ENCODE measurements around the gene CITED1. TPM values are rescaled to one million over a fixed set of nuclear protein-coding genes. Genes with fewer than 3 reads are reported as not detected.

Gene CITED1
- total RNA-seq, 4 donors from 2014 or later, result 14.5 TPM; not detected in 3

- Histone ChIP-seq H3K27ac (no peak overlapping the region), H3K9me3 (no peaks in the 10 kb centered on the region), H3K27me3 (peaks cover 0 to 4% of the 10 kb centered on the region in 2 donors), H3K36me3 (no peaks in the 10 kb centered on the region), H3K4me3 (no peak overlapping the region), H3K4me1 (no peaks in the 10 kb centered on the region)
- TF ChIP-seq CTCF (IDR thresholded peaks at IDR 0.05) (no peak), POLR2A (IDR thresholded peaks at IDR 0.05) (no peak)
- no peak for DNase-seq
- intact Hi-C loops (cut with DNase I; ENCODE audit: low total_unique reads), result no loop called here
These were observed 7.6 kb downstream of the CITED1 start for GRCh38 chrX:72297953-72298730.

DNA sequence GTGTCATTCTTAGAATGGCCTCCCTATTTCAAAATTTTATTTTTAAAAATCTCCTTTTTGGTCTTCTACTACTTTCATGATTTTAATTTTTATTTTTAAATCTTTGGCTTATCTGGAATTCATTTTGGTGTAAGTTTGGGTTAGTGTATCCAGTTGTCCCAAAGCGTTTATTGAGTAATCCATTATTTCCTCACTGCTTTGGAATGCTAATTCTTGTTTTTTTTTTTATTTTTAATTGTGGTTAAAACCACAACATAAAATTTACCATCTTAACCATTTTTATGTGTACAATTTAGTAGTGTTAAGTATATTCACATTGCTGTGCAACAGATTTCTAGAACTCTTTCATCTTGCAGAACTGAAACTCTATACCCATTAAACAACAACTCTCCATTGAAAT, 8.7 kb downstream of the CITED1 start:
- Histone ChIP-seq H3K27ac (no peak overlapping the region), H3K4me3 (no peak overlapping the region), H3K4me1 (no peaks in the 10 kb centered on the region), H3K27me3 (no peaks in the 10 kb centered on the region), H3K36me3 (no peaks in the 10 kb centered on the region), H3K9me3 (no peaks in the 10 kb centered on the region)
- no peak for DNase-seq
- intact Hi-C loops (cut with DNase I; ENCODE audit: low total_unique reads), result no loop called here
- TF ChIP-seq CTCF (IDR thresholded peaks at IDR 0.05) (no peak), POLR2A (IDR thresholded peaks at IDR 0.05) (no peak)

- Histone ChIP-seq H3K27ac (no peak overlapping the region), H3K27me3 (no peaks in the 10 kb centered on the region), H3K36me3 (no peaks in the 10 kb centered on the region), H3K9me3 (no peaks in the 10 kb centered on the region), H3K4me1 (no peaks in the 10 kb centered on the region), H3K4me3 (no peak overlapping the region)
- intact Hi-C loops (cut with DNase I; ENCODE audit: low total_unique reads), result no loop called here
- DNase-seq, result no peak
- TF ChIP-seq POLR2A (IDR thresholded peaks at IDR 0.05) (no peak), CTCF (IDR thresholded peaks at IDR 0.05) (no peak)
These were observed 10.0 kb downstream of the CITED1 start for GRCh38 chrX:72295745-72296144.

GRCh38 chrX:72294497-72294896, 11.2 kb downstream of the CITED1 start:
- intact Hi-C loops (cut with DNase I; ENCODE audit: low total_unique reads), result no loop called here
- Histone ChIP-seq H3K4me1 (no peaks in the 10 kb centered on the region), H3K27ac (no peak overlapping the region), H3K9me3 (no peaks in the 10 kb centered on the region), H3K36me3 (no peaks in the 10 kb centered on the region), H3K4me3 (no peak overlapping the region), H3K27me3 (no peaks in the 10 kb centered on the region)
- DNase-seq, result no peak
- TF ChIP-seq CTCF (IDR thresholded peaks at IDR 0.05) (no peak), POLR2A (IDR thresholded peaks at IDR 0.05) (no peak)

DNA sequence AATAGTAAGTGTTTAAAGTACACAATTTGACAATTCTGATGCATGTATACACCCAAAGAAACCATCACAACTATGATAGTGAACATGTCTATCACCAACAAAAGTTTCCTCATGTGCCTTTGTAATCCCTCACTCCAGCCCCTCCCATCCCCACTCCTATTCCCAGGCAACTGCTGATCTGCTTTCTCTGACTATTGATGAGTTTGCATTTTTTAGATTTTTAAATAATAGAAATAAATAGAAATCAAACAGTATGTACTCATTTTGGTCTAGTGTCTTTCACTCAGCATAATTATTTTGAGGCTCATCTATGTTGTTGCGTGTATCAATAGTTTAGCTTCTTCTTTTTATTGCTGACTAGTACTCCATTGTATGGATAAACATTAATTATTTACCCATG, 23.4 kb downstream of the CITED1 start:
- DNase-seq, result no peak
- Histone ChIP-seq H3K36me3 (no peaks in the 10 kb centered on the region), H3K27ac (no peak overlapping the region), H3K4me1 (no peaks in the 10 kb centered on the region), H3K4me3 (no peak overlapping the region), H3K27me3 (peaks cover 0 to 6% of the 10 kb centered on the region in 2 donors), H3K9me3 (no peaks in the 10 kb centered on the region)
- intact Hi-C loops (cut with DNase I; ENCODE audit: low total_unique reads), result no loop called here
- no peak for TF ChIP-seq CTCF (IDR thresholded peaks at IDR 0.05)
- TF ChIP-seq POLR2A (IDR thresholded peaks at IDR 0.05), result no peak
